GM13976 (cell line): ENCODE results near the gene CPED1.

Experiments
- DNase-seq: peaks from one replicate; pipeline ENCODE4 v3.0.0; 2012; ENCODE audit warnings: low spot score
- in situ Hi-C: fragments of 300-500 bp; cut with MboI; formaldehyde crosslinking; loops from one replicate; pipeline ENCODE4 v1.12.0; 2022; ENCODE audit warnings: low sequenced_read_pairs, mixed read lengths, inconsistent platforms; ENCODE audit not compliant: unreplicated experiment
- TF ChIP-seq, protein P1 (sequence below): IDR thresholded peaks from 2 replicates; pipeline ENCODE4 v1.5.1; 2012; ENCODE audit warnings: borderline replicate concordance, mild to moderate bottlenecking; ENCODE audit not compliant: insufficient read depth; ENCODE audit errors: extremely low read depth, missing control alignments, control extremely low read depth

CPED1 gene

DNA sequence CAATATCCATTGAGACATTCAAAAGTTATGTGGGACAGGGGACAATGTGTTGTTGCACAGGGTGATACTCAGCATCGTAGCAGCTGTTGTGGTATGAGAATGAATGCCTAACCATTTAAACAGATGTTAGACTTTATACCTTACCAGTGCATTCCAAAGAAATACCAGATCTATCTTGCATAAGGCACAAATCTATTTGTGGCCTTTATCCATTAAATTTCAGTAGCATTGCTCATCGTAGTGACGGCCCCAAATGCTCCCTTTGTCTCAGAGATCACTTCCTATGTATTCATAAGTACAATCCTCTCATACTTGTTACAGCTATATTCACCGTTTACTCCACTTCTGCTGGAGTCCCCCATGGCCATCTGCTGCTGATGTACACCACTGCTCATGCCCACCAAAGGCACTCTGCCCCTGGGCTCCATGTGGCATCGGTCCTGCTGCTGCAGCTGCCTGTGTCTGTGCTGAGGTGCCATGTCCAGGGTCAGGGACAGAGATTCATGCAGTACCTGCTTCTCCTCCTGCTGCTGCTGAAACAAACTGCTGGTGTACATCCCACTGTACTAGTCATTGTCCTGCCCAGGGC, 96.3 kb downstream of the CPED1 start:
- TF ChIP-seq, protein P1, sequence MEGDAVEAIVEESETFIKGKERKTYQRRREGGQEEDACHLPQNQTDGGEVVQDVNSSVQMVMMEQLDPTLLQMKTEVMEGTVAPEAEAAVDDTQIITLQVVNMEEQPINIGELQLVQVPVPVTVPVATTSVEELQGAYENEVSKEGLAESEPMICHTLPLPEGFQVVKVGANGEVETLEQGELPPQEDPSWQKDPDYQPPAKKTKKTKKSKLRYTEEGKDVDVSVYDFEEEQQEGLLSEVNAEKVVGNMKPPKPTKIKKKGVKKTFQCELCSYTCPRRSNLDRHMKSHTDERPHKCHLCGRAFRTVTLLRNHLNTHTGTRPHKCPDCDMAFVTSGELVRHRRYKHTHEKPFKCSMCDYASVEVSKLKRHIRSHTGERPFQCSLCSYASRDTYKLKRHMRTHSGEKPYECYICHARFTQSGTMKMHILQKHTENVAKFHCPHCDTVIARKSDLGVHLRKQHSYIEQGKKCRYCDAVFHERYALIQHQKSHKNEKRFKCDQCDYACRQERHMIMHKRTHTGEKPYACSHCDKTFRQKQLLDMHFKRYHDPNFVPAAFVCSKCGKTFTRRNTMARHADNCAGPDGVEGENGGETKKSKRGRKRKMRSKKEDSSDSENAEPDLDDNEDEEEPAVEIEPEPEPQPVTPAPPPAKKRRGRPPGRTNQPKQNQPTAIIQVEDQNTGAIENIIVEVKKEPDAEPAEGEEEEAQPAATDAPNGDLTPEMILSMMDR = no peak
- in situ Hi-C loops = loop anchor here (25.0 kb wide), 2 partner anchors 98 to 298 kb away; partner anchors contain the start of gene CPED1
- DNase-seq = no peak

DNA sequence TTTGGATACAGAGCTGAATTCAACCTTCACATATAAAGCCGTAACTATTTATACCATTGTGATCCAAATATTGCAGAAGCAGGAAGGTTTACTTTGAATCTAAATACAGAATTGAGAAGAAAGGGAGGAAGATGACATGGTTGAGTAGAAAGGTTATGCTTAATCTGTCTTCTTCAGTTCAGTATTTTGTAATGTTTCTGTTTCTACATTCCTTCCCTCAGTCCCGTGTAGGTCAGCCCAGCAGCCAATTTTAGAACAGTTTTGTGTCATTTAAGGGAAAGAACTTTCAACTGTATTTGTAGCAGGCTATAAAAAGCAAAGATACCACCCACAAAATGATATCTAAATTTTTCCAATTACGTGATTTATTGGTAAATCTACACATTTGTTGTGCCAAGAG, 97.4 kb downstream of the CPED1 start:
- in situ Hi-C loops = loop anchor here (25.0 kb wide), 2 partner anchors 99 to 299 kb away; partner anchors contain the start of gene CPED1
- TF ChIP-seq, protein P1 = no peak
- DNase-seq = no peak

DNA sequence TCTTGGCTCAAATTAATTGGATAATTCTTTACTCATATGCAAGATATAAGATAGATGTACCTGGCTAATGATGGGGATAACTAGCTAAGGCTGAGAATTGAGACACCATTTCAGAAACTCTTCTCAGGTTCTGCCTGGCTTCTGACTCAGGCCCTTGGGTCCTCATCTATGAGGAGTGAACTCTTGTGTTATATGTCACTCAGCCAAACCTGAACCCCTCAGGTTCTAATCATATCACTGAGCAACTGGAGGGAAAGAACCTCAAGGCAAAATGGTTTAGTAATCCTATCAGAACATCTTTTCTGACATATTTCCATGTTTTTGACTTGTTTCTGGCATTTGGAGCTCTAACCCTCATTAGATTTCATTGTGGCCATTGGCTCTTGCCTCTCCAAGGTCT, 100.4 kb downstream of the CPED1 start:
- no peak for DNase-seq
- TF ChIP-seq, protein P1 = no peak
- in situ Hi-C loops = loop anchor here (25.0 kb wide), 2 partner anchors 102 to 302 kb away; partner anchors contain the start of gene CPED1

DNA sequence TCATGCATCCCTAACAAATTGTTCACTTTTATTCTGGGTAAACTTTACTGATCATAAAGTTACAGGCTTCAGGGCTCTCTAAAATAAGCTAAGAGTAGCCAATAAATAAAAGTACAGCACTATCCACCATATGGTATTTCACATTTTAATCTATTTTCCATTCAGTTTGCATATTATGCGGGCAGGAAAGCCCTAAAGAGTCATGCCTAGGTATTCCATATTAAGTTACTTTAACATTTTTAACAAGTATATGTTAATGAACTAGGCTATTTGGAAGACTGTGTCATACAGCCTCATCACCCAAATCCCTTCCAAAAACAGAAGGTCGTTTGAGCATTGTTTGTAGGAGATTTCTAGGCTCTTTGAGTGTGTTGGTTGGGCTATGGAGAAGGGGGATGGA, 106.3 kb downstream of the CPED1 start:
- TF ChIP-seq, protein P1 = no peak
- in situ Hi-C loops = loop anchor here (25.0 kb wide), 2 partner anchors 108 to 308 kb away; partner anchors contain the start of gene CPED1
- DNase-seq = no peak

DNA sequence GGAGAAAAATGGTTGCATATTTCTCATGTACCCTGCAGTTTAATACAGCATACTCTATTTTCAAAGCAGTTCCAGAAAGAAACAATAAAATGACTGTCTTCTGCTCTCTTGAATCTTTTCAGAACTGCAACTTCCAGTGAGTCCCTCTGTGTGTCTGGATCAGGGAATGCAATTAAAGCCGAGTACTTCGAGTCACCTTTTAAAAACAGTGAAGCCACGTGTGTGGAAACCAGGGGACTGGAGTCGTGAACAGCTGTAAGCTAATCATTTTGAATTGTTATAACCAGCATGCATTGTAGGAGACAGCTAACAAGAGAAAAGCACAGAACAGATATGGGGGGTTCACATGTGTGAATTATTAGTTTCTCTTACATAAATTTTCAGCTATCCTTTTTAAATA, 109.1 kb downstream of the CPED1 start:
- in situ Hi-C loops = loop anchor here (25.0 kb wide), 2 partner anchors 110 to 310 kb away; partner anchors contain the start of gene CPED1
- TF ChIP-seq, protein P1 = no peak
- DNase-seq = no peak

DNA sequence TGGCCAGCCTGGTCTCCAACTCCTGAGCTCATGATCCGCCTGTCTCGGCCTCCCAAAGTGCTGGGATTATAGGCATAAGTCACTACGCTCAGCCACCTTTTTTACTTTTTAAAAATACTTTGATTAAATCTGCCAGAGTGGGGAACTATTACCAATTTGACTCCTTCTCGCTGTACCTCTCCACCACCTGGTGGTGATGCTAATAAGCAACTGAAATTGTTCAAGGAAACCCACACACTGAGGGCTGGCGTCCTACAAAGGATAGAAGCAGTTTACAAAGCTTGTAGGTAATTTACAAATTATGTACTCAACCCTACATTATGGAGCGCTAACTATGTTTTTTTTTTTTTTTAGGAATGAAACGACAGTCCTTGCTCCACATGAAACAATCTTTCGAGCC, 111.1 kb downstream of the CPED1 start:
- in situ Hi-C loops = loop anchor here (25.0 kb wide), 2 partner anchors 112 to 312 kb away; partner anchors contain the start of gene CPED1
- TF ChIP-seq, protein P1 = no peak
- no peak for DNase-seq
